T-helper 2 cell treated with Interferon-gamma antibody and Interleukin-4, amounts not matched to agents 100 ng/mL and 5 ng/mL, for 36 hours (primary cell): ENCODE measurements around the gene HOXB3. TPM values are rescaled to one million over a fixed set of nuclear protein-coding genes. Genes with fewer than 3 reads are reported as not detected.
"Not testable (repeated sequence)": the region's sequence is repeated elsewhere in the genome, so short reads cannot be mapped to it uniquely, and the experiment has no call there.

Experiments used
- intact Hi-C: fragments of 100-400 bp; cut with micrococcal nuclease; formaldehyde crosslinking; loops from one replicate; pipeline ENCODE4 v1.15.1; 2023
- total RNA-seq: library from RNA; stranded (reverse); gene quantifications from 2 replicates; pipeline ENCODE4 v1.2.3, GENCODE V29; 2022

HOXB3 gene
- total RNA-seq, 1 donor from 2014 or later, result 10.0 TPM

- intact Hi-C loops, result no loop called here
Observed at GRCh38 chr17:48548523-48549280, 41.3 kb downstream of the HOXB3 start.

DNA sequence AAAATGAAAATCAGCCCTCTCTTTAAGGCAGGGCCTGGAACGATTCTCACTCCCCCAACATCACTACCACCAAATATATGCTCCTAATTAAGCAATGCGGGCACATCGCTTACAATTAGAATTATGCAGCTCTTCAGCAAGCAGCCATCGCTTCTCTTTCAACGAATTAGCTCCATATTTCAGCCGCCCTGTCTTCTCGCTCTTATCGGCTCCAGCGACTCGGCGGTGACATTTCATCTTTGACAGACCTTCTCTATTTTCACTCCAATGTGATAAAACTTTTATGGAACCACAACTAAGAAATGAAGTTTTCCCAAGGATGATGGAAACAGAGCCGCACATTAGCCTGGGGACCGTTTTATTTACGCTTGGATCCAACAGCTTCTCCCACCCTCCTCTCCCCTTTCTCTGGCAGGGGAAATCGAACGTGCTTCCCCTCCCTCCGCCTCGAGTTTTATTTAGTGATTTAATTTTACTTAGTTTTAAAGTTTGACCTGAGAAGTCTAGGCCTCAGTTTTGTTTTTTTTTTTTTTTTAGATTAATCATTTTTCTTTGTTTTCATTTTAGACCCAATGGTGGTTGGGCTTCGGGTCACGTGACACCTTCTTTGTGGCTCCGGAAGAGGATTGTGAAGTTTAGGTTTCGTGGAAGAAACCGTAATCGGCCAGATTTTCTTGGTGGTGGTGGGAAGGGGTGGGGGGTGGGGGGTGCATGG is 42.1 kb downstream of the HOXB3 start:
- intact Hi-C loops, result no loop called here

DNA sequence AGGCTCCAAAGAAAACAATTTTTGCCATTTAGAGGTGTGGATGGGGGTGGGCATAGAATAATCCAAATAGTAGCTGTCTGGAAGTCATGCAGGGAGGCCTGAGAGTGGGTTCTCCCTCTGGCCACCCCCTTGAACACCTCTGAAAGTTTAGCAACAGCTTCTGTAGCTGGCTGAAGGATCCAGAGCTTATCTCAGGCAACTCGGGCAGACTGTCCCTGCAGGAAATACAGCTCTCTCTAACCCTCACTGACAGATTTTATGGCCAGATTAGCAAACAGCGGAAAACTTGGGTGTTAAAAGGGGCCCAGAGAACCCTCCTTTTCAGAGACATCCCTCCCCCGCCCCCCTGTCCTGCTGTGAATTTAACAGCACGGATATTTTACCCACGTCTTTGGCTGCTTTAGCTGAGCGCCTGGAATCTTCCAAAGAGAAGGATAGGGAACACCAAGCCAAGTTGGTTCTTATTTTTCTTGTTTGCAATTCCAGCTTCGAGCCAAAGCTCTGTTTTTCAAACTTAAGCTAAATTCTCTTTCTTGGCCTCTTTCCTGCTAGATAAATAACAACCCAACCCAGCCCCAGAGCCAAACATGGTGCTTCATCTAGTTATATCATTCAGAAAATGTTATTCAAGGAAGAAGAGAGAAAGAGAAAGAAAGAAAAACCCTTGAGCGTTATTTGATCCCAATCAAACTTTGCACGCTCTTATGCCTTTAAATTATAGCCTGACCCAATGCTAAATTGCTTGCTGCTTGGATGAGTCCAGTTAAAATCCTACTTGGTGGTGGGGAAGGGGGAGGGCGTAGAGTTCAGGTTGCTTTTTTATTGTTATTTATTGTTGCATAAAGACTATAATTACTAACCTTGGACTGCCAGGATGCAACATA is 42.9 kb downstream of the HOXB3 start:
- intact Hi-C loops, result no loop called here

GRCh38 chr17:48546137-48546923 is 43.7 kb downstream of the HOXB3 start:
- intact Hi-C loops, result no loop called here

DNA sequence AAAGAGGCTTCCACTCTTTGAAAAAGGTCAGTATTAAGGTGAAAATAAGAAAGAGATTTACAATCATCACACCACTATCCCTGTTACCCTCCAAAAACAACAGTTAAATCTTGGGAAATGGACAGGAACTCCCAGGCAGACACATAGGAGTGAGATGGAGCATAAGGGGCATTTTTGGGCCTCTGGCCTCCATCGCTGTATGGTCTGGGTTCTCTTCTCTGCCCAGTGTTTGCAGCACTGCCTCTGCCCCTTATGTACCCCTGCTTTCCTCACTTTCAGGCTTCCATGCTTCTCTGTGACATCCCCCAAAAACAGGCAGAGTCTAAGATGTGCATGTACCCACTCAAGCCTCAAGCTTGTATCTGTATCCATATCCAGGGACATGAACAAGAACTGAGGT is 44.5 kb downstream of the HOXB3 start:
- intact Hi-C loops, result no loop called here

DNA sequence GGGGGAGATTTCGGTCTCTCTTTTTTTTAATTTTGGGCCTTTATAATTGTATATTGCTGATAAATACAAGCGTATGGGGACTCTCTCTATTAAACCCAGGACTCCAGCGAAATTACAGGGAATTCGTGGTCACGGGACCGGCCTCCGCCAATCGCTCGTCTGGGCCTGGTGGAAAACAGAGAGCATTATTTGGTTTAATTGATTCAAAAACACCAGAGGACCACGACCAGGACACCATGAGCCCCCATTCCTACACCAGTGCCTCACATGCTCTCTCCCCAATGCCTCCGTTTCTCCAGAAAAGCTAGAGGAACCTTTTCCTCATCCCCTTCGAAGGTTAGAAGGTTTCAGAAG is 45.0 kb downstream of the HOXB3 start, which contains the start of gene HOXB2:
Gene HOXB2, minus strand, starts transcription at position 88 of the 354 bp plus-strand sequence. CDS start 198 bp downstream, outside the sequence.
- intact Hi-C loops, result no loop called here

- intact Hi-C loops, result loop anchor here (5.0 kb wide), 2 partner anchors 52 to 102 kb away; no protein-coding TSS in a partner anchor
Observed at GRCh38 chr17:48544349-48545021, 45.6 kb downstream of the HOXB3 start.

DNA sequence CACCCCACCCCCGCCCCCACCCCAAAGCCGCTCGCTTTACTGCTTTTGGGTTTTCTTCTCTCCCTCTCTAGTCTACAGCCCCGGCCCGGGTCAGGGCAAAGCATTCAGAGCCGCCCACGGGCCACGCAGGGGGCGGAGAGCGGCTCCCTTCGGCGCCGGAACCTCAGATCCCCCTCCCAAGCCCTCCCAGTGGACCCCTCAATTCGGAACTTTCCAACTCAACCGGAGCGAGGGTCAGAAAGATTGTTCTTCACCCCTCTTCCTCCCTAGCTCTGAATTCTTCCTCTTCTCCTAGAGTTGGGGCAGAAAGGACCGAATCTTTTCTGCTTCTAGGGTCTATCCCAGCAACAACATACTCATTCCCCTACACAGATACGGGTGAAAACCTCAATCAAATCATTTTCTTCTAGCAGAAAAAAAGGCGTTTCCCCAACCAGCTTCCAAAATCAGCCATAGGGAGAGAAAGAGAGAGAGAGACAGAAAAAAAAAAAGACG is 46.1 kb downstream of the HOXB3 start:
- intact Hi-C loops, result loop anchor here (2.0 to 5.0 kb wide), 3 partner anchors 35 to 102 kb away; partner anchors contain the start of gene HOXB4

DNA sequence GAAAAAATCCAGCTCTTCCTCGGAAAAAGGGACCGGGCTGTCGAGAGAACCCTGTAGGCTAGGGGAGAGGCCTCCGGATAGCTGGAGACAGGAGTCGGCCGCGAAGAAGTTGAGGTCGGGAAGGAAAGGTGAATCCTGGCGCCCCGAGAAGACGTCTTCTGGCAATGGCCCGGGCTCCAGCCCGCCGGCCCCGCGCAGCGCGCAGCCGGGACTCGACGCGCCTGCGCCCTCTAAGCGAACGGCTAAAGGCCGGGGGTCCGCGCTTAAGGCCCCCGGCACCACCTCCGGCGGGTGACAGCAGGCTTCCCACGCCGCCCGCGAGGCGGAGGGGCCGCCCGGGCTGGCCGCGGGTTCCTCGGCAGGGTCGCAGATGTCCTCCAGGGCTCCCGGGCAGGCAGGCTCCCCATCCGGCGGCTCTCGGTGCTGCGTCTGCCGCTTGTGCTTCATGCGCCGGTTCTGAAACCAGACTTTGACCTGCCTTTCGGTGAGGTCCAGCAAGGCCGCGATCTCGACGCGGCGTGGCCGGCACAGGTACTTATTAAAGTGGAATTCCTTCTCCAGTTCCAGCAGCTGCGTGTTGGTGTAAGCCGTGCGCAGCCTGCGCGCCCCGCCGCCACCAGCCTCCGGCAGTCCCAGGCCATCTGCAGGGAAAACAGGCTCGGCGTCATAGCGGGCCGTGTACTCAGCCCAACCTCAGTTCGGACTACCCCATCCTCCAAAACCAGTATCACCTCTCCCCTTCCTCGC is 46.8 kb downstream of the HOXB3 start:
- intact Hi-C loops, result loop anchor here (2.0 to 5.0 kb wide), 3 partner anchors 36 to 101 kb away; partner anchors contain the start of gene HOXB4

- intact Hi-C loops, result loop anchor here (2.0 to 5.0 kb wide), 3 partner anchors 36 to 100 kb away; partner anchors contain the start of gene HOXB4
Observed at GRCh38 chr17:48542698-48543106, 47.3 kb downstream of the HOXB3 start.

DNA sequence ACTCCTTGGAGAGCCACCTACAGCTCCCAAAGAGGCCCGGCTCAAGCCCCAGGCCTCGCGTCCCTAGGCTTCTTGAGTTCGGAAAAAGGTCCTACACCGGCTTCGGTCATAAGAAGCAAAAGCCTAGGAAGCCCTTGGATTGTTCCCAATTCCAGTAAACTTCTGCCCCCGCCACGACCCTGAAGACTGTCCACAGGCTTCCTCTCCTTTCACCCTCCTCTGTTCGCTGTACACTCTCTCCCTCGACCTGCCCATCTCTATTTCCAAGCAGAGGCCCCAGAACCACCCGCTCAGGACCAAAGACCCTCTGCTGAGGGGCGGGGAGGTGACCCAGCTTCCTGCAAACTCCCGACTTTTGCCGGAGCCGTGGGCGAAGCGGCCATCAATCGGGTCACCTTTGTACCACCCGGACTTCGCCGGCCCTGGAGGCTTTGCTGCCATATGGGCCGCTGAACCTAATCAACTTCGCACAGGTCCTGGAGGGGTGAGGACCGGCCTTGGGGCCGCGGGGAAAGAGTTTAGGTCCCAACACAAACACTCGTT is 47.9 kb downstream of the HOXB3 start:
- intact Hi-C loops, result loop anchor here (2.0 to 5.0 kb wide), 3 partner anchors 37 to 100 kb away; partner anchors contain the start of gene HOXB4

GRCh38 chr17:48541577-48542113 is 48.4 kb downstream of the HOXB3 start:
- intact Hi-C loops, result loop anchor here (1.0 to 5.0 kb wide), 4 partner anchors 30 to 99 kb away; partner anchors contain the start of gene HOXB4

GRCh38 chr17:48541036-48541576 is 48.9 kb downstream of the HOXB3 start:
- intact Hi-C loops, result loop anchor here (1.0 to 5.0 kb wide), 3 partner anchors 30 to 99 kb away; no protein-coding TSS in a partner anchor

- intact Hi-C loops, result loop anchor here (5.0 kb wide), 2 partner anchors 48 to 98 kb away; no protein-coding TSS in a partner anchor
Observed at GRCh38 chr17:48540213-48540612, 49.8 kb downstream of the HOXB3 start.

GRCh38 chr17:48539177-48539576 is 50.9 kb downstream of the HOXB3 start:
- intact Hi-C loops, result no loop called here

- intact Hi-C loops, result no loop called here
Observed at GRCh38 chr17:48537316-48537715, 52.7 kb downstream of the HOXB3 start.

- intact Hi-C loops, result not testable (repeated sequence)
Observed at GRCh38 chr17:48535793-48536559, 54.1 kb downstream of the HOXB3 start.
